Stimulated activated CD4-positive, alpha-beta T cell treated with anti-CD3 and anti-CD28 coated beads, Interleukin-12 subunit alpha, Interleukin-12 subunit beta, amount 100 ng/mL, for 24 hours (primary cell): ENCODE data around the gene CNTN2.

Source experiments
- DNase-seq, 2 experiments: peaks; one replicate each; pipeline ENCODE4 v3.0.0-alpha.2; 2020; ENCODE audit warnings: low read depth in 2 of 2

Gene CNTN2

DNA sequence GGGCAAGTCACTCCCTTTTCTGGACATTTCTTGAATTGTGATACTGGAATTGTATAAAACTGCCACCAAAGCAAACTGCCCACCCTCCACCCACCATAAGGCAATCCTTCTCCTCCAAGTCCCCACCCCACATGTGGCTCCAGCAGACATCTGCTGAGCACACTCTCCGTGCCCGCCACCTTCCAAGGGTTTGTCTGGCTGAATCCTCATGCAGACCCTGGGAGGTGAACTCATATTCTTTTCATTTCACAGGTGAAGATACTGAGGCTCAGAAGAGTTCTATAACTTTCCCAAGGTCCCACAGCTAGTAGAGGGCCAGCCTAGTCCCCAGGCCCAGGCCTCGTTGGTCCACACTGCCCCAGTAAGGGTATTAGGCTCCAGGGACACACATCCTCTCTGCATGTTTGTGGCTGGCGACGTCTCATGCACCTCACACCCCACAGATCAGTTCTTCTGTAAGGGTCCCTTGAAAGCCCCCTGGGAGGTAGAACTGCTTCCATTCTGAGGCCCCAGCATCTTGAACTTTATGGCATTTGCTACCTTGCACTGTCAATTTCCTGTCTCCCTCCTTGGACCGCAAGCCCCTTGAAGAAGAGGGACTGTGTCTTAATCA lies 14.1 kb downstream of the CNTN2 start:
- no peak for DNase-seq

DNA sequence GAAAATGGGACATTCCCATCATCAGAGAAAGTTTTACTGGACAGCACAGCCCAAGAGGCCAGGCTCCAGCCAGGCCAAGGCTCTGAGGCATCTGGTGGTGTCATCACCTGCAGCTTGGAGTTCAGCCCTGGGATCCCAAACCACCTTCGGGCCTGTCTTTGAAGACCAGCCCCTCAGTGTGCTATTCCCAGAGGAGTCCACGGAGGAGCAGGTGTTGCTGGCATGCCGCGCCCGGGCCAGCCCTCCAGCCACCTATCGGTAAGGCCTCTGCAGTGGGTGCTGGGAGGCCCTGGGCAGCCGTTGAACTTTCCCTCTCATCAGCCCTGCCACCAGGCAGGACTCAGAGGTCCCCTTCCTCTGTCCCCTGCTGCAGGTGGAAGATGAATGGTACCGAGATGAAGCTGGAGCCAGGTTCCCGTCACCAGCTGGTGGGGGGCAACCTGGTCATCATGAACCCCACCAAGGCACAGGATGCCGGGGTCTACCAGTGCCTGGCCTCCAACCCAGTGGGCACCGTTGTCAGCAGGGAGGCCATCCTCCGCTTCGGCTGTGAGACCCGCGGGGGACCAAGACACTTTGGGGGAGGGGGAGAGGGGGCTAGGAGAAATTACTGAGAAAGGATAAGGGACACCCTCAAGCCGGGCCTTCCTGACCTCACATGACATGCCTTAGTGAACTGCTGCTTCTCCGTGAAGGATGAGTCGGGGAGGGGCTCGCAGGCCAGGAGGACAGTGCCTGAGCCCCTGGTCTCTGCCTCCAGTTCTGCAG lies 15.0 kb downstream of the CNTN2 start:
- no peak for DNase-seq

DNA sequence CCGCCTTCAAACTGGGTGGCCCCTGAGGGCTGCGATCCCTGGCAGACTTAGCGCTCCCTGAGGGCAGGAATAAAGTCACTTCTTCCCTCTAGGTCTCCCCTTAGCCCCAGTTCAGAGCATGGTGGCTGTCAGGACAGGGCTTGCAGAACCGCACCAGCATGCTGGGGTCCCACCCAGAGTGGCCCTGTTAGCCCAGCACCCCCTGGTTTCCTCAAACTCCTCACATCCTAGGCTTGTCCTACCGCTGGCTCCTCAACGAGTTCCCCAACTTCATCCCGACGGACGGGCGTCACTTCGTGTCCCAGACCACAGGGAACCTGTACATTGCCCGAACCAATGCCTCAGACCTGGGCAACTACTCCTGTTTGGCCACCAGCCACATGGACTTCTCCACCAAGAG lies 15.8 kb downstream of the CNTN2 start:
- no peak for DNase-seq

DNA sequence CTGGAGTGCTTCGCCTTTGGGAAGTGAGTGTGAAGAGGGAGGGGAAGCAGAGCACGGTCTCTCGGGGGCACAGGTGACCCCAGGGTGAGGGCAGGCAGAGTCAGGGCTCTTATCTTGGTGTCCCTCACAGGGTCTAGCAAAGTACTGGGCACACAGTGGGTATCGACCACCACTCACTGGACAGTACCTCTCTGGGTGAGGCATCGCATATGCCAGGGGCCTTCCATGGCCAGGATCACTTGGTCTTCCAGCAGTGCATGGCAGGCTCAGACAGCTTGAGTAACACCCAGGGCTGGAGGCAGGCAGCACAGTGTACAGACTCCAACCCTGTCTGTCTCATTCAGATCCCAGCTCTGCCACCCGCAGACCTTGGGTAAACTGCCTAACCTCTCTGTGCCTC lies 16.6 kb downstream of the CNTN2 start:
- no peak for DNase-seq

DNA sequence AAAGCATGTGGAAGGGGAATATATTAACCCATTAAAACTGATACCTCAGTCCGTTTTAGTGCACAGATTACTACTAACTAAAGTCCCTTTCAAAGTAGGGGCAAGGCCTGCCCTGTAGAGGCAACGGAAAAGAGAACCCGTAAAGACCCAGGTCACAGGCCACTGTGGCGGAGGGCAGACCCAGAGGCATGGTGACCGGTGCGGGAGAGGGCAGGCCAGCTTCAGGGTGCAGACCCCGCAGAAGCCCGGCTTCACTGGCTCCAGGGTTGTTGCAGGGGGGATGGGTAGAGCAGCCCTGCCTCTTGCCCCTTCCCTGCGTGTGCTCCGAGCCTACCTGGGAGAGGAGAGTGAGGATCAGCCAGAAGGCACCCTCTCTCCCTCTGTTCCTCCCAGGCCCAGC lies 17.7 kb downstream of the CNTN2 start:
- DNase-seq, result no peak

DNA sequence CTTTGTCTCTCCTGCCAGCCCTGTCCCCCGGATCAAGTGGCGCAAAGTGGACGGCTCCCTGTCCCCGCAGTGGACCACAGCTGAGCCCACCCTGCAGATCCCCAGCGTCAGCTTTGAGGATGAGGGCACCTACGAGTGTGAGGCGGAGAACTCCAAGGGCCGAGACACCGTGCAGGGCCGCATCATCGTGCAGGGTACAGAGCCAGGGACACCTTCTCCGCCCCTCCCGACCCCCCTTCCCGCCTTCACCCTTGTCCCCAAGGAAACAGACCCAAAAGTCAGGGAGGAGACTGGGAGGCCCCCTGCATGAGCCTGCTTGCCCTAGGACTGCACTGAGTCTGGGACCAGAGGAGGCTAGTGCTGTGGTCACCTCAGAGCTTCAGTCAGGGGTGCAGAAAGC lies 18.2 kb downstream of the CNTN2 start:
- DNase-seq, result no peak

DNA sequence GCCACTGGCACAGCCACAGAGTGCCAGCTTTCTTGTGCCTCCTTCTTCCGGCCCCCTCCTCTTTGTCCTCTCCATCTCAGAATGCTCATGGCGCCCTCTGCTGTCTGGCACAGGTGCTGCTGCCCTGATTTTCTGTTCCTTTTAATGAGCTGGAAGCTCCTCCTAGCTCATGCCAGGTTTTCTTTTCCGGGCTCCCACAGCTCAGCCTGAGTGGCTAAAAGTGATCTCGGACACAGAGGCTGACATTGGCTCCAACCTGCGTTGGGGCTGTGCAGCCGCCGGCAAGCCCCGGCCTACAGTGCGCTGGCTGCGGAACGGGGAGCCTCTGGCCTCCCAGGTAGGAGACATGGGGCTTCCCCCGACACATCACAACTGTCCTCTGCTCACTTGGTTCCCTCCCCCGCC lies 18.7 kb downstream of the CNTN2 start:
- peak; percentile 39 to 70 for DNase-seq

DNA sequence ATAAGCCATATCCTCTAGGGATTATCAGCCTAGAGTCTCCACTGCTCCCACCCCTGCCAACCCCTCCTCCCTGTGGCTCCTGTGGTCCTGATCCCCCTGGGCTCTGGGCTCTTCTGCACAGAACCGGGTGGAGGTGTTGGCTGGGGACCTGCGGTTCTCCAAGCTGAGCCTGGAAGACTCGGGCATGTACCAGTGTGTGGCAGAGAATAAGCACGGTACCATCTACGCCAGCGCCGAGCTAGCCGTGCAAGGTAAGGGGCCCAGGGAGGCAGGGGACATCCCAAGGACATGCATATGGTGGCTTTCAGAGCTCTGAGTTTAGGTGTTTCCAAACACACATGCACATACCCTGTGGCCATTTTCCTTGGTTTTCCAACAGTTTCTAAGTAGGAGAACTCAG lies 19.3 kb downstream of the CNTN2 start:
- DNase-seq, result no peak

DNA sequence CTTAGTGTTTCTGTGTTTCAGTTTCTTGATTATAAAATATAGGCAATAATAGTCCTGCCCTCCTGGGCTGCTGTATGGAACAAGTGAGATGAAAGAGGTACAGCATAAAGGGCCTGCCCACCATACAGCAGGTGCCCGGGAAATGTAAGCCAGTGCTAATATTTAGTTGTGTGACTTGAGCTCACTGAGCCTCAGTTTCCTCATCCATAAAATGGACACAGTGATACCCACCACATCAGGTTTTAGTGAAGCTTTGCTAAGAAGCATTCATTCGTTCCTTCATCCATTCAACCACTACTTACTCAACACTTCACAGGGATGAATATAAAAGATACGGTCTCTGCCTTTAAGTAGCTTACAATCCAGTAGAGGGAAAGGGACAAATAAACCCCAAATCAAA lies 19.9 kb downstream of the CNTN2 start:
- no peak for DNase-seq

DNA sequence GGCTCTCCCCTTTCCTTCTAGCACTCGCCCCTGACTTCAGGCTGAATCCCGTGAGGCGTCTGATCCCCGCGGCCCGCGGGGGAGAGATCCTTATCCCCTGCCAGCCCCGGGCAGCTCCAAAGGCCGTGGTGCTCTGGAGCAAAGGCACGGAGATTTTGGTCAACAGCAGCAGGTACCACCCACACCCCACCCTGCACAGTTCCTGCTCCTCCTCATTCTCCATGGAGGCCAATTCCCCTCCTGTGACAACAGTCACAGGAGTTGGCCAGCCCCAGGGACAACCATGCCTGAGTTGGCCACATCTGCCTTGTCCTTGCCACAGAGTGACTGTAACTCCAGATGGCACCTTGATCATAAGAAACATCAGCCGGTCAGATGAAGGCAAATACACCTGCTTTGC lies 21.3 kb downstream of the CNTN2 start:
- DNase-seq, result no peak

DNA sequence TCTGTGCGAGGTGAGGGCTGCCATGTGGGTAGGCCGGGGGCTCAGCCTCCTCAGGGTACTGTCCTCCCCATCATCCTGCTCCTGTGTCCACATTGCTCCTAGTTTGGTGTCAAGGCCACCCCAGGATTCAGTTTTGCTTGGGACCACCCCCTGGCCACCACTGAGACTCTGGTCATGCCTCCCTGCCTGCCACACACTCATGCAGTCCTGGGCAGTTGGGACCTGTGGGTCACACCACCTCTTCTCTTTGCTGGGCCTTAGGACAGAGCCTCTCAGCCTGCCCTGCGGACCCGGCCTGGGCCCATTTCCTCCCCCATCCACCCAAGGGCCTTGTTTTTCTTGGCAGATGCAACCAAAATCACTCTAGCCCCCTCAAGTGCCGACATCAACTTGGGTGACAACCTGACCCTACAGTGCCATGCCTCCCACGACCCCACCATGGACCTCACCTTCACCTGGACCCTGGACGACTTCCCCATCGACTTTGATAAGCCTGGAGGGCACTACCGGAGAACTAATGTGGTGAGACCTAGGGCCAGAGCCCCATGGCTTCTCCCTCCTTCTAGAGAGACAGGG lies 21.8 kb downstream of the CNTN2 start:
- no peak for DNase-seq

DNA sequence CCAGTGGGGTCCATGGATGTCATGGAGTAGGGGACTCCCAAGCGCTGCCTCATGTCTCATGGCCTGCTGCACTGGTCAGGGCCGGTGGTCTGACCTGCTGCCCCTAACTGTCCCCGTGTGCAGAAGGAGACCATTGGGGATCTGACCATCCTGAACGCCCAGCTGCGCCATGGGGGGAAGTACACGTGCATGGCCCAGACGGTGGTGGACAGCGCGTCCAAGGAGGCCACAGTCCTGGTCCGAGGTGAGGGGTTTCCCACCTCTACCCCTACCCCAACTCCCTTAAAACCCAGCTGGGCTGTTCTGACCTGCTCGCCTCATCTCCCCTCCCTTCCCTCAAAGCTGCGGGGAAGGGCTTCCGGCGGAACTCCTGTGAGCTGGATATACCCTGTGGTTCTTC lies 22.7 kb downstream of the CNTN2 start:
- DNase-seq, result no peak

DNA sequence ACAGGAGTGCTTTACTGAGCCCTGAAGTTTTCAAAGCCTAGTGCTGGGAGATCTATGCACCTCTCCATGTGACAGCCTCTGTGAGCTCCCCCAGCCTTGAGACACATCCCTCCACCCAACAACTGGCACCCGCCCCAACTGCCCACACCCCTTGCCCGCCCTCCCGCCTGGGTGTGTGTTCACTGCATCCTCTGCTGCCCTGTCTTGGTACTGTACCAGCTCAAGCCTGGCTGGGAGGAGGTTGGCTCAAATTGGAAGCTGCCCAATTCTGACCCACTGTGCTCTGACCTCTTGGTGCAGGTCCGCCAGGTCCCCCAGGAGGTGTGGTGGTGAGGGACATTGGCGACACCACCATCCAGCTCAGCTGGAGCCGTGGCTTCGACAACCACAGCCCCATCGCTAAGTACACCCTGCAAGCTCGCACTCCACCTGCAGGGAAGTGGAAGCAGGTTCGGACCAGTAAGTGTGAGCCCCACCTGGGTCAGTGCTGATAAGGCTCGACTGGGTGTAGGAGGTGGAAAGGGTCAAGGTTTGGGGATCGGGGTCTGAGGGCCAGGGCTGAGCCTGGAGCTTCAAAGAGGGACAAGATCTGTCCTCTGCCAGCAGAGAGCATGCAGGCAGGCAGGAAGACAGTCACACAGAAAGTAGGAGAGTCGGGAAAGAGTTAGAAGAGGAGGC lies 23.3 kb downstream of the CNTN2 start:
- no peak for DNase-seq

DNA sequence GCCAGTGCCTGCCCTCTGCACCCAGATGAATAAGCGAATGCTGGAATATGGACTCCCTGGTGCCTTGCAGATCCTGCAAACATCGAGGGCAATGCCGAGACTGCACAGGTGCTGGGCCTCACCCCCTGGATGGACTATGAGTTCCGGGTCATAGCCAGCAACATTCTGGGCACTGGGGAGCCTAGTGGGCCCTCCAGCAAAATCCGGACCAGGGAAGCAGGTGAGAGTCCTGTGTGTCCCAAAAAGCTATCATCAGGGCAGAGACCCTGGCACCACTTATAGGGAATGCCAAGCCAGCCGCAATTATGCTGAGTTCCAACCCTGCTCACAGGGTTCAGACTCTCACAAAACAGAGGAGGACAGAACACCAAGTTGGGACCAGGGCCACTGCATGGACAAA lies 24.0 kb downstream of the CNTN2 start:
- no peak for DNase-seq

DNA sequence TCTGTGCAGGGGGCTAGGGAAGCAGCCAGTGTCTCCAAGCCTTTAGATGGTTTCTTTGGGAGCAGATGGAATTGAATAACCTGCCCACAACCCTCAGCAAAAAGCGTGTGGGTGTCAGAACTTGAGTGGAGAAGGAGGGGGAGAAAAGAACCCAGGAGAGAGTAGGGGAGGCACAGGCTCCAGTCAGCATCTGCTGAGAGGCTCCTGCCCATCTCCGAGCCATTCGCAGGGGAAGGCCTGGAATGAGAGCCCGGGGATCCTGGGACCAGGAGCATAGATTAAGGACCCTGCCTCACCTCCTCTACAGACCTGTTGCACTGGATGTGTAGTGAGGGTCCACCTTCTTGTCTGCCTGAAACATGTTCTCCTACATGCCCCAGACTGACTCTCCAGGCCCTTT lies 25.0 kb downstream of the CNTN2 start:
- no peak for DNase-seq

DNA sequence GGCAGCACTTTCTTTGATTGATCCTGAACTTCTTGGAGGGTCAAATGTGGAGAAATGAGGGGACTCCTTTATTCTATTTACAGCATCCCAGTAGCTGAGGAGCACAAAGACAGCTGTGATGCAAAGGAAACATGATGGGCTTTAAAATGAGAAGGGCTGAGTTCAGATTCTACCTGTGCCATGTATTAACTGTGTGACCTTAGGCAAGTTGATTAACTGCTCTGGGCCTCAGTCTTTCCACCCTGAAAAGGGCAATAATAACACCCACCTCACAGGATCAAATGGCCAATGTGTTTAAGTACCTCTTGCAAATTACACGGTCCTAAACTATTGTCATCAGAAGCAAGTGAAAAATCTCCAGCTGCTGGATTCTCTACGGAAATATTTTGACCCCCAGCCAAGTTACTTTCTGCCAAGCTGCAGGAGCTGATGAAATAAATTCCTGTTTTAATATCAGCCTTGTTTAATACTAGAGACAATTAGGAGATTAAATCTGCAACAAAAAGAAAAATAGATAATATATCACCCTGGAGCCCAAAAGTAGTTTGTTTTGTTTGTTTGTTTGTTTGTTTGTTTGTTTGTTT lies 25.5 kb downstream of the CNTN2 start:
- DNase-seq, result no peak

DNA sequence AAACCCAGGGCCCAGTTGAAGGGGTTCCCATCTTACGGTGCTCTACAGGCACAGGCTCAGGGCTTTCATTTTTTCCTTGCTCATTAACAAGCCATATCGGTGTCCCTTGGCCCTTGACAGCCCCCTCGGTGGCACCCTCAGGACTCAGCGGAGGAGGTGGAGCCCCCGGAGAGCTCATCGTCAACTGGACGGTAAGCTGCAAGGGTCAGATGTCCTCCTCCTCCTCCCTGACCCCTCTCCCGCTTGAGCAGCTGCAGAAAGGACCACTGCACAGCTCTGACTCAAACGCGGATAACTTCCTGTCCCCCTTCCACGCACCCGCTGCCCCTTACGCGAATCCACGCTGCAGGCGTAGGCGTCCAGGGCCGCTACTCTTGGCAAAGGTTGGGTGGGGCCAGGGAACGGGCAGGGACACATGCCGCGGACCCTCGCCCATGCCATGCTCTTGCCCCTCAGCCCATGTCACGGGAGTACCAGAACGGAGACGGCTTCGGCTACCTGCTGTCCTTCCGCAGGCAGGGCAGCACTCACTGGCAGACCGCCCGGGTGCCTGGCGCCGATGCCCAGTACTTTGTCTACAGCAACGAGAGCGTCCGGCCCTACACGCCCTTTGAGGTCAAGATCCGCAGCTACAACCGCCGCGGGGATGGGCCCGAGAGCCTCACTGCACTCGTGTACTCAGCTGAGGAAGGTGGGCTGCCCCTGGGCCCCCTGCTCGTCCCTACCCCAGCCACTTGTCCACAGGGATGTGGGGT lies 26.5 kb downstream of the CNTN2 start:
- DNase-seq, result no peak

DNA sequence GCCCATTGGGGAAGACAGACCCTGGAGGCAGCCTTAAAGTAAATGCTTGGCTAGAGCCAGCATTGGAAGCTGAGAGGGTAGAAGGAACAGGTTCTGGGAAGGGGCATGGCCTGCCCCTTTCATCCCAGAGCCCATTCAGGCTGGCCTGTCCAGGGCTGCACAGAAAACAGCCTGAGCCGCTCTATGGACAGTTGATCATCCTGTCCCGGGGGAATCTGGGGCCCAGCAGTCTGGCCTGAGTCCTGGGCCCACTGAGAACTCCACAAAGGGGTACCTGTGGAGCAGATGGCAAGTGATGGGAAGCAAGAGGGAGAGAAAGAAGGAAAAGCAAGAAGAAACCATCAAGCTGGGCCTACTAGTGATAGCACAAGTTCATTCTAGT lies 28.0 kb downstream of the CNTN2 start:
- DNase-seq, result no peak

DNA sequence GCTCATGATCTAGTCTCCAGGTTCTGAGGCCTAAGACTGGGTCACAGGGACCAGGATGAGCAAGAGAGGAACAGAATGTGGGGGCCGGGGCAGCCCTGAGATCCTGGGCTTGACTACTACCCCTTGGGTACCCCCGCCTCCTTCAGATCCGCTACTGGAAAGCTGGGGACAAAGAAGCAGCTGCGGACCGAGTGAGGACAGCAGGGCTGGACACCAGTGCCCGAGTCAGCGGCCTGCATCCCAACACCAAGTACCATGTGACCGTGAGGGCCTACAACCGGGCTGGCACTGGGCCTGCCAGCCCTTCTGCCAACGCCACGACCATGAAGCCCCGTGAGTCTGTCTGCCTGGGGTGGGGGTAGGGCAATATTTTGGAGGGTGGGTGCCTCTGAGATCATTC lies 28.8 kb downstream of the CNTN2 start:
- DNase-seq, result no peak

DNA sequence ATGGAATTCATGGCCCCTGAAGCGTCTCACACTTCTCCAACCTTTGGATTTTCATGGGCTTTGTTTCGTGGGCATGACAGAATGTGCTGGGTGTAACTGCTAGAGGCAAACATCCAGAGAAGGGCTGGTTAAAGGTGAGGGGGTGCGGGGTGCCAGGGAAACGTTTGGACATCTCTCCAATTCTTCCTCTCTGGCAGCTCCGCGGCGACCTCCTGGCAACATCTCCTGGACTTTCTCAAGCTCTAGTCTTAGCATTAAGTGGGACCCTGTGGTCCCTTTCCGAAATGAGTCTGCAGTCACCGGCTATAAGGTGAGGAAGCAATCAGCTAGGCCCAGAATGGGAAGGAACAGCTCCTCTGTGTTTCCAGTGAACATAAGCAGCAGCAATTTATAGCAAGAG lies 29.3 kb downstream of the CNTN2 start:
- DNase-seq, result no peak

DNA sequence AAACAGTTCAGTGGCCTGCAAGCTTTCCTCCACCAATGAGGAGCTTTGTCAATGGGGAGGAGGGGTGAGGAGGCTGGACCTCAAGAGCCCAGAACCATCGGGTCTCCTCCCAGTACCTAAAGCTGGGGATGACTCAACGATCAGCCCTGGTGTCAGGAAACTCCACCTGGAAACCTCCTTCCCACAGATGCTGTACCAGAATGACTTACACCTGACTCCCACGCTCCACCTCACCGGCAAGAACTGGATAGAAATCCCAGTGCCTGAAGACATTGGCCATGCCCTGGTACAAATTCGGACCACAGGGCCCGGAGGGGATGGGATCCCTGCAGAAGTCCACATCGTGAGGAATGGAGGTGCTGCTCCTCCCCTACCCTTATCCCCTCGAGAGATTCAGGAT lies 29.9 kb downstream of the CNTN2 start:
- no peak for DNase-seq

DNA sequence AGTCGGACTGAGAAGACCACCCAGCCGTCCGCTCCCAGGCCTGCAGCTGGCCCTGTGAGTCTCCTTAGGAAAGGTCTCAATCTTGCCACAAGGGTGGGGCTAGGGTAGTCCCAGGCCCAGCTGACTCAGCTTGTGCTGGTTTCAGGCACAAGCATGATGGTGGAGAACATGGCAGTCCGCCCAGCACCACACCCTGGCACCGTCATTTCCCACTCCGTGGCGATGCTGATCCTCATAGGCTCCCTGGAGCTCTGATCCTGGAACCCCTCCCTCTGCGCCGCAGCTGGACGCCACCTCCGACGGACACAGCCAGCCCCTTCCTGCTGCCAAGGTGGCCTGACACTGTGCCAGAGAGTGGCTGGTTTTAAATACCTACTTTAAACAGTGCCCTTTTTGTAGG lies 30.5 kb downstream of the CNTN2 start:
- DNase-seq, result no peak
